ENCODE measurements around the gene PIGR.

- TF ChIP-seq POLR2AphosphoS5 (IDR thresholded peaks at IDR 0.05; ENCODE audit: low read depth, low read length) (no peak), POLR2A (IDR thresholded peaks at IDR 0.05; ENCODE audit: low read depth, low read length) (no peak), TAF1 (IDR thresholded peaks at IDR 0.05; ENCODE audit: low read depth, low read length) (no peak), SPI1 (IDR thresholded peaks at IDR 0.05; ENCODE audit: low read depth, low read length) (no peak)
These were observed 54.9 kb downstream of the PIGR start for GRCh38 chr1:206891412-206891811.

All from GM12891 (cell line).